Fibroblast of peridontal ligament (primary cell): ENCODE results near the gene PRKN.

Source experiments
- DNase-seq: peaks from one replicate; pipeline ENCODE4 v3.0.0-alpha.2; 2010; ENCODE audit errors: extremely low read depth

PRKN gene

GRCh38 chr6:162244031-162244430, 483.5 kb downstream of the PRKN start:
- DNase-seq: no peak

GRCh38 chr6:162242915-162243314, 484.7 kb downstream of the PRKN start:
- DNase-seq: no peak

GRCh38 chr6:162239330-162239729, 488.2 kb downstream of the PRKN start:
- DNase-seq: no peak

- no peak for DNase-seq
Measured at GRCh38 chr6:162238675-162239074, 488.9 kb downstream of the PRKN start.

GRCh38 chr6:162237331-162237730, 490.2 kb downstream of the PRKN start:
- no peak for DNase-seq

GRCh38 chr6:162234631-162235030, 492.9 kb downstream of the PRKN start:
- no peak for DNase-seq

- no peak for DNase-seq
Measured at GRCh38 chr6:162230147-162230752, 497.3 kb downstream of the PRKN start.

GRCh38 chr6:162229093-162229492, 498.5 kb downstream of the PRKN start:
- no peak for DNase-seq

- no peak for DNase-seq
Measured at GRCh38 chr6:162226803-162227202, 500.8 kb downstream of the PRKN start.

GRCh38 chr6:162222521-162222920, 505.0 kb downstream of the PRKN start:
- no peak for DNase-seq

- DNase-seq: no peak
Measured at GRCh38 chr6:162220876-162221275, 506.7 kb downstream of the PRKN start.

GRCh38 chr6:162219266-162219665, 508.3 kb downstream of the PRKN start:
- DNase-seq: no peak

GRCh38 chr6:162217811-162218493, 509.6 kb downstream of the PRKN start:
- DNase-seq: no peak

- no peak for DNase-seq
Measured at GRCh38 chr6:162217058-162217457, 510.5 kb downstream of the PRKN start.

- DNase-seq: no peak
Measured at GRCh38 chr6:162211777-162212176, 515.8 kb downstream of the PRKN start.

GRCh38 chr6:162211022-162211421, 516.5 kb downstream of the PRKN start:
- DNase-seq: no peak

GRCh38 chr6:162203287-162203686, 524.3 kb downstream of the PRKN start:
- DNase-seq: no peak

- DNase-seq: no peak
Measured at GRCh38 chr6:162200945-162201690, 526.4 kb downstream of the PRKN start.

GRCh38 chr6:162200041-162200440, 527.5 kb downstream of the PRKN start:
- no peak for DNase-seq

- no peak for DNase-seq
Measured at GRCh38 chr6:162198925-162199324, 528.6 kb downstream of the PRKN start.

GRCh38 chr6:162198076-162198475, 529.5 kb downstream of the PRKN start:
- no peak for DNase-seq

GRCh38 chr6:162195441-162195840, 532.1 kb downstream of the PRKN start:
- DNase-seq: no peak

GRCh38 chr6:162190981-162191380, 536.6 kb downstream of the PRKN start:
- no peak for DNase-seq
